Left kidney (tissue), 2 donors: Measurements from ENCODE around the gene CFAP97D2. TPM values are rescaled to one million over a fixed set of nuclear protein-coding genes. Genes with fewer than 3 reads are reported as not detected.

ENCODE experiments used
- DNase-seq: peaks from one replicate; pipeline ENCODE4 v3.0.0-alpha.2; 2013
- polyA plus RNA-seq: library from polyadenylated mRNA; unstranded; fragments of 120-200 nt; gene quantifications from one replicate; pipeline ENCODE4 v1.2.1, GENCODE V29; 2013; ENCODE audit not compliant: insufficient read length

Gene CFAP97D2
- polyA plus RNA-seq, 1 donor, result not detected

GRCh38 chr13:114200399-114200911 is 21.4 kb downstream of the CFAP97D2 start:
- peak; percentile 27 for DNase-seq

- no peak for DNase-seq
These were observed 23.5 kb downstream of the CFAP97D2 start for GRCh38 chr13:114202581-114202980.

- no peak for DNase-seq
These were observed 24.5 kb downstream of the CFAP97D2 start for GRCh38 chr13:114203536-114203935.

GRCh38 chr13:114204894-114205293 is 25.8 kb downstream of the CFAP97D2 start:
- DNase-seq, result no peak

- DNase-seq, result no peak
These were observed 29.1 kb downstream of the CFAP97D2 start for GRCh38 chr13:114208134-114208533.

- no peak for DNase-seq
These were observed 32.5 kb downstream of the CFAP97D2 start for GRCh38 chr13:114211446-114212157.

GRCh38 chr13:114212158-114212495 is 33.1 kb downstream of the CFAP97D2 start:
- DNase-seq, result no peak

- DNase-seq, result no peak
These were observed 34.9 kb downstream of the CFAP97D2 start for GRCh38 chr13:114213980-114214379.

- DNase-seq, result no peak
These were observed 40.3 kb downstream of the CFAP97D2 start for GRCh38 chr13:114219392-114219791.

- no peak for DNase-seq
These were observed 43.5 kb downstream of the CFAP97D2 start for GRCh38 chr13:114222461-114222968.

- DNase-seq, result no peak
These were observed 45.1 kb downstream of the CFAP97D2 start for GRCh38 chr13:114224201-114224600.

- no peak for DNase-seq
These were observed 46.6 kb downstream of the CFAP97D2 start for GRCh38 chr13:114225610-114226009.

GRCh38 chr13:114226088-114226487 is 47.0 kb downstream of the CFAP97D2 start:
- DNase-seq, result no peak

GRCh38 chr13:114226699-114227323 is 47.8 kb downstream of the CFAP97D2 start:
- DNase-seq, result peak; percentile 87

GRCh38 chr13:114227528-114227927 is 48.5 kb downstream of the CFAP97D2 start:
- DNase-seq, result no peak

- DNase-seq, result no peak
These were observed 49.1 kb downstream of the CFAP97D2 start for GRCh38 chr13:114228176-114228575.

- no peak for DNase-seq
These were observed 50.4 kb downstream of the CFAP97D2 start for GRCh38 chr13:114229506-114229905.

GRCh38 chr13:114230117-114230516 is 51.1 kb downstream of the CFAP97D2 start:
- DNase-seq, result no peak

GRCh38 chr13:114230575-114230974 is 51.5 kb downstream of the CFAP97D2 start:
- no peak for DNase-seq

GRCh38 chr13:114231886-114232285 is 52.8 kb downstream of the CFAP97D2 start:
- no peak for DNase-seq

GRCh38 chr13:114234266-114234644 is 55.2 kb downstream of the CFAP97D2 start:
- DNase-seq, result no peak

GRCh38 chr13:114234645-114235421 is 55.8 kb downstream of the CFAP97D2 start, which contains the start of gene CDC16:
Gene CDC16 (plus strand): TSS chr13:114234897. CDS start chr13:114235085, 188 bp downstream.
- DNase-seq, result peak; percentile 89

- DNase-seq, result no peak
These were observed 56.6 kb downstream of the CFAP97D2 start for GRCh38 chr13:114235697-114236096.
